Activated CD8-positive, alpha-beta T cell treated with anti-CD3 and anti-CD28 coated beads, Interleukin-2, amount 10 ng/mL, durations not matched to agents 7 days and 5 days (primary cell): ENCODE results near the gene TTLL9. TPM values are rescaled to one million over a fixed set of nuclear protein-coding genes. Genes with fewer than 3 reads are reported as not detected.
"Not testable (repeated sequence)": the region's sequence is repeated elsewhere in the genome, so short reads cannot be mapped to it uniquely, and the experiment has no call there.

Experiments used
- ATAC-seq: fragments of 150-1000 bp; cut with Tn5 transposase; one replicate; pipeline ENCODE4 v1.10.0; 2021; ENCODE audit warnings: moderate library complexity
- CTCF ChIA-PET: fragments of 350-600 bp; sonication (Branson Sonifier 250); formaldehyde crosslinking; loops from one replicate; lab custom pipeline; 2021; ENCODE audit warnings: antibody characterized with exemption; lab: Charles Lee
- POLR2A ChIA-PET: fragments of 350-600 bp; sonication (Branson Sonifier 250); formaldehyde crosslinking; loops from one replicate; lab custom pipeline; 2021; ENCODE audit warnings: antibody characterized with exemption; lab: Charles Lee
- DNase-seq: peaks from one replicate; pipeline ENCODE4 v3.0.0-alpha.2; 2020
- H3K27ac Mint-ChIP-seq: one replicate; pipeline ENCODE4 v1.8.0; 2021; ENCODE audit warnings: mild to moderate bottlenecking, mixed read lengths
- H3K27me3 Mint-ChIP-seq: one replicate; pipeline ENCODE4 v1.8.0; 2021; ENCODE audit warnings: low read depth, mixed read lengths
- H3K36me3 Mint-ChIP-seq: one replicate; pipeline ENCODE4 v1.8.0; 2021; ENCODE audit warnings: low read depth, mixed read lengths
- H3K4me1 Mint-ChIP-seq: one replicate; pipeline ENCODE4 v1.8.0; 2021; ENCODE audit warnings: low read depth, mixed read lengths
- H3K4me3 Mint-ChIP-seq: one replicate; pipeline ENCODE4 v1.8.0; 2021; ENCODE audit warnings: mild to moderate bottlenecking, mixed read lengths
- H3K9me3 Mint-ChIP-seq: one replicate; pipeline ENCODE4 v1.8.0; 2022; ENCODE audit warnings: mixed read lengths; ENCODE audit not compliant: insufficient read depth
- total RNA-seq, 2 experiments: library from RNA; stranded (reverse); gene quantifications; one replicate each; pipeline ENCODE4 v1.2.3, GENCODE V29; 2021

TTLL9 gene
- total RNA-seq, 2 experiments from 2014 or later, result not detected

GRCh38 chr20:31925631-31926030, 55.2 kb downstream of the TTLL9 start:
- Mint-ChIP-seq H3K36me3 (no peaks in the 10 kb centered on the region), H3K4me3 (no peak overlapping the region), H3K27ac (no peak overlapping the region), H3K9me3 (no peaks in the 10 kb centered on the region), H3K4me1 (peaks cover 4% of the 10 kb centered on the region), H3K27me3 (peaks cover 11% of the 10 kb centered on the region)
- DNase-seq (no peak), ATAC-seq (no peak)
- POLR2A ChIA-PET, result no interaction called here
- CTCF ChIA-PET, result no interaction called here

- ATAC-seq, result no peak
These were observed 56.1 kb downstream of the TTLL9 start for GRCh38 chr20:31926493-31926892.

DNA sequence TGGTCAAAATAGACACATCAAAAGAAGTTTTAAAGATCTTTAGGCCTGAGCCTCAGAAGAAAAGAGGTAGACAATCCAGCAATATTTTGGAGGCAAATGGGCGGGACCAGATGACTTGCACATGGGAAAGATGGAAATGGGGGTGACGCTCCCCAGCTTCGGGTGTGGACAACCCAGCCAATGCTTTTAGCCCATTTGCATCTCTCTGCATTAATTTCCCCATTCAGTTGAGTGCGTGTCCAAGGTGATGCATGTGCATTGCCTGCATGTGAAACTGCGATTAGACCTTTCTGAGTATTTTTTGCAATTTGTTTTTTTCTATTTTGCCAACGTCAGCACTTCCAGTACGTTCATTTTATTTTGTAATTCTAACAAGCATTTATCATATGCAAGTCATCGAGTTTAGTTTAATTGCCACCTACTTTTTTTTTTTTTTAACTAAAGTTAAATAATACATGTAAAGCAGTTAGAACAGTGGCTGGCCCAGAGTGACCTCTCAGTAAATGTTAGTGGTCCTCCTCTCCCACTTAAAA, 57.3 kb downstream of the TTLL9 start:
- Mint-ChIP-seq H3K27me3 (peaks cover 17% of the 10 kb centered on the region), H3K9me3 (no peaks in the 10 kb centered on the region), H3K4me1 (peaks cover 4% of the 10 kb centered on the region), H3K27ac (no peak overlapping the region), H3K36me3 (no peaks in the 10 kb centered on the region), H3K4me3 (no peak overlapping the region)
- DNase-seq (no peak), ATAC-seq (no peak)
- ChIA-PET CTCF (no interaction called here), POLR2A (no interaction called here)

More at GRCh38 chr20:31926493-31926892, 56.1 kb downstream of the TTLL9 start:
- POLR2A ChIA-PET, result no interaction called here
- Mint-ChIP-seq H3K27ac (no peak overlapping the region), H3K36me3 (no peaks in the 10 kb centered on the region), H3K9me3 (no peaks in the 10 kb centered on the region), H3K4me1 (peaks cover 4% of the 10 kb centered on the region), H3K4me3 (no peak overlapping the region), H3K27me3 (peaks cover 17% of the 10 kb centered on the region)
- no peak for DNase-seq
- CTCF ChIA-PET, result no interaction called here

GRCh38 chr20:31929631-31930030, 59.2 kb downstream of the TTLL9 start:
- H3K4me3 Mint-ChIP-seq, CTCF ChIA-PET, H3K4me1 Mint-ChIP-seq, DNase-seq, ATAC-seq, H3K27ac Mint-ChIP-seq, H3K9me3 Mint-ChIP-seq, POLR2A ChIA-PET, H3K36me3 Mint-ChIP-seq: not testable (repeated sequence)
- peaks cover 17% of the 10 kb centered on the region for H3K27me3 Mint-ChIP-seq

GRCh38 chr20:31930779-31931178, 60.3 kb downstream of the TTLL9 start:
- Mint-ChIP-seq H3K27me3 (peaks cover 17% of the 10 kb centered on the region), H3K36me3 (no peaks in the 10 kb centered on the region), H3K27ac (no peak overlapping the region), H3K4me1 (no peaks in the 10 kb centered on the region), H3K9me3 (no peaks in the 10 kb centered on the region), H3K4me3 (no peak overlapping the region)
- ATAC-seq, result no peak
- no peak for DNase-seq
- CTCF ChIA-PET, result no interaction called here
- POLR2A ChIA-PET, result no interaction called here

DNA sequence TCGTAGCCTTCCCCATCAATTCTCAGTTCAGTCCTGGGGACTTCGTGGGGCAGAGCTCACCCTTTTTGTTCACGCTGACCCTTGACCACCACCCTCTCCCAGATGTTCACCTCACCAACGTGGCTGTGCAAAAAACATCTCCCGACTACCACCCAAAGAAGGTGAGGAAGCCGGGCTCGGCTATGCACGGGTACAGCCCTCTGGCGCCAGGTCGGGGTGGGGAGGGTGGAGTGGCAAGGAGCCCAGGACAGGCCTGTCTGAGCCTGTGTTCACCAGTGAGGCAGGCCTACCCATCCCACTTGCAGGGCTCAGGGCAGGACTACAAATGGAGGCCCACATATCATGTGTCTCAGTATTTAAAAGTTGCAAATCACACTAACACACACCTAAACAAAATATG, 63.3 kb downstream of the TTLL9 start:
- ATAC-seq, result no peak

GRCh38 chr20:31934491-31934890, 64.1 kb downstream of the TTLL9 start:
- DNase-seq, result no peak
- CTCF ChIA-PET, result interaction anchor here (1.3 kb wide), 1 partner anchor 17 kb away, joined by 3 read pairs; the partner anchor contains the start of gene PDRG1

More for the DNA sequence above, 63.3 kb downstream of the TTLL9 start:
- ChIA-PET POLR2A (no interaction called here), CTCF (no interaction called here)
- Mint-ChIP-seq H3K4me3 (no peak overlapping the region), H3K27me3 (peaks cover 12% of the 10 kb centered on the region), H3K36me3 (no peaks in the 10 kb centered on the region), H3K27ac (no peak overlapping the region), H3K9me3 (no peaks in the 10 kb centered on the region), H3K4me1 (no peaks in the 10 kb centered on the region)
- DNase-seq, result no peak

DNA sequence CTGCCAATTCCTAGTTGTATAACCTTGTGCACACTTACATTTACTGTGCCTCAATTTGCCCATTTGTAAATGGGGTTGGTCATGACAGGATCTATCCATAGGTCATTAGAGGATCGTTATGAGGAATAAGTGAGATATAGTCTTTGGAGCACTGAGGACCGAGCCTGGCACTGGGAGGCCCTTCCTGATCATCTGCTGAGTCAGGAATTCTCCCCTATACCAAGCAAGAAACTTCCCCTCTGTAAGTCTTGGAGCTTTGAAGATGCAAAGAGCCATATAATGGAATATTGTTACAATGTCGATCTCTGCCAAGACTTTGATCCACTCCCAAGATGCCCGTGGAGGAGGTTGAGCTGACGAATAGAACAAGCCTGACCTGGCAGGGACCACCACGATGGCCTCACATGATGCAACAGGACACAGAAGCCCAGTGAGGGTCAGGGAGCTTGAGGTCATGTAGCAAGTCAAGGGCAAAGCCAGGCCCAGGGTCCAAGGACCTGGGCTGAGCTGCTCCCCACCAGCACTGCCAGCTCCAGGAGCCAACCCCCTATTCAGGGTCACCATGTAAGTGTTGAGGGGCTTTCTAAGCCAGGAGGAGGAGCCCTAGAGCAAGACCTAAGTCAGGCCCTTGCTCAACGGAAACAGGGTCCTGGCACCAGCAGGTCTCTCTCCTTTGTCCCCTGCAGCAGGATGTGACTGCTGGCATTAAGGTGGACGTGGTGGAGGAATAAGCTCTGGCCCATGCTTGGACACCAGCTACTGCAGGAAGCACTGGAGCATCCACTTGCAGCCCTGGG, 64.7 kb downstream of the TTLL9 start:
- no peak overlapping the region for H3K27ac Mint-ChIP-seq

More at GRCh38 chr20:31934491-31934890, 64.1 kb downstream of the TTLL9 start:
- no peaks in the 10 kb centered on the region for H3K4me1 Mint-ChIP-seq
- POLR2A ChIA-PET, result no interaction called here
- peaks cover 8% of the 10 kb centered on the region for H3K27me3 Mint-ChIP-seq
- no peaks in the 10 kb centered on the region for H3K36me3 Mint-ChIP-seq
- H3K27ac Mint-ChIP-seq, result no peak overlapping the region
- no peak for ATAC-seq
- H3K9me3 Mint-ChIP-seq, result no peaks in the 10 kb centered on the region
- no peak overlapping the region for H3K4me3 Mint-ChIP-seq

GRCh38 chr20:31936420-31936819, 66.0 kb downstream of the TTLL9 start:
- no peak for DNase-seq
- Mint-ChIP-seq H3K9me3 (no peaks in the 10 kb centered on the region), H3K4me3 (no peak overlapping the region), H3K27ac (no peak overlapping the region), H3K36me3 (no peaks in the 10 kb centered on the region), H3K27me3 (peaks cover under 1% of the 10 kb centered on the region), H3K4me1 (no peaks in the 10 kb centered on the region)
- no peak for ATAC-seq
- ChIA-PET CTCF (interaction anchor here (1.3 kb wide), 1 partner anchor 15 kb away, joined by 3 read pairs; the partner anchor contains the start of gene PDRG1), POLR2A (no interaction called here)

More for the DNA sequence above, 64.7 kb downstream of the TTLL9 start:
- DNase-seq, result no peak
- Mint-ChIP-seq H3K36me3 (no peaks in the 10 kb centered on the region), H3K27me3 (peaks cover 6% of the 10 kb centered on the region), H3K4me3 (no peak overlapping the region), H3K9me3 (no peaks in the 10 kb centered on the region), H3K4me1 (no peaks in the 10 kb centered on the region)
- ChIA-PET CTCF (interaction anchor here (1.3 kb wide), 2 partner anchors 16 to 17 kb away, joined by 3 read pairs; partner anchors contain the start of gene PDRG1), POLR2A (no interaction called here)
- ATAC-seq, result no peak

DNA sequence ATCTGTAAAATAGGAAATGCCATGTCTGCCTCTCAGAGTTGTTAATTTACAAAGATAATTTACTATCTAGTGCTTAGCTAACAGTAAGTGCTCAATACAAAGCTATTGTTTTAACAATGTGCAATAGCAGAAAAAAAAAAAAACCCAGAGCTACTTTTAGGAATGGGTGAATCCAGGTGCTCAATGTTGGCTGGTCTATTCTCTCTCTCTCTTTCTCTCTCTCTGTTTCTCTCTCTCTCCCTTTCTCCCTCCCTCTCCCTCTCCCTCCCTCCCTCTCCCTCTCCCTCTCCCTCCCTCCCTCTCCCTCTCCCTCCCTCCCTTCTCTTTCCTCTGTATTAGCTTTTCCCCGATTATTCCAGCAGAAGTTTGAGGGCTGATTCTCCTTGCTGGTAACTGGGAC, 67.4 kb downstream of the TTLL9 start:
- H3K27ac Mint-ChIP-seq, result no peak overlapping the region
- H3K36me3 Mint-ChIP-seq, result no peaks in the 10 kb centered on the region
- H3K4me3 Mint-ChIP-seq, result no peak overlapping the region
- POLR2A ChIA-PET, result interaction anchor here (0.6 kb wide), 1 partner anchor 14 kb away, joined by 3 read pairs; the partner anchor contains the start of gene PDRG1
- CTCF ChIA-PET, result interaction anchor here (1.2 kb wide), 1 partner anchor 14 kb away, joined by 3 read pairs; the partner anchor contains the start of gene PDRG1
- DNase-seq (no peak), ATAC-seq (no peak)
- H3K4me1 Mint-ChIP-seq, result no peaks in the 10 kb centered on the region
- no peaks in the 10 kb centered on the region for H3K27me3 Mint-ChIP-seq
- no peaks in the 10 kb centered on the region for H3K9me3 Mint-ChIP-seq

- Mint-ChIP-seq H3K27me3 (no peaks in the 10 kb centered on the region), H3K36me3 (peaks cover 2% of the 10 kb centered on the region), H3K4me1 (no peaks in the 10 kb centered on the region), H3K9me3 (no peaks in the 10 kb centered on the region), H3K4me3 (no peak overlapping the region), H3K27ac (no peak overlapping the region)
- no peak for ATAC-seq
- DNase-seq, result no peak
- CTCF ChIA-PET, result no interaction called here
- POLR2A ChIA-PET, result no interaction called here
These were observed 69.2 kb downstream of the TTLL9 start for GRCh38 chr20:31939661-31940060.

DNA sequence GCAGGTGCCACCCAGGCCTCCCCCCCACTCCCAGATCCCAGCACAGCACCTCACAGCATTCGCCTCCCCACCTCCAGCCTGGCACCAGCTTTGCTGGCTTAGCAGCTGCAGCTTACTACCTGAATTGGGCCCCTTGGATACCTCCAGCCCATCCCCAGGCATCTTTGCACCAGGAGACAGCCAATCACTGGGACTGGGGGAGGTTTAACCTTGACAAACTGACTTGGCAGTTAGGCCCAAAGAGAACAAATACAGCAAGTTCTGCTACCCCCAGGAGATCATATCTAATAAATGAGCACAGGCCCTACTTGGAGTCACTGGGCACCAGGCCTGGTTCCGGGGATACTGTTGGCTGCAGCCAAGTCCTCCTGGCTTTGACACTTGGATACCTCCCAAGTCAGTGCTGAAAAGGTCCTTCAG, 72.6 kb downstream of the TTLL9 start:
- DNase-seq (no peak), ATAC-seq (no peak)
- no peaks in the 10 kb centered on the region for H3K27me3 Mint-ChIP-seq
- no peak overlapping the region for H3K4me3 Mint-ChIP-seq
- CTCF ChIA-PET, result interaction anchor here (0.5 to 3.0 kb wide), 3 partner anchors 9 to 96 kb away, joined by 4 to 15 read pairs (median 4); partner anchors contain the start of gene PDRG1
- peaks cover 26% of the 10 kb centered on the region for H3K36me3 Mint-ChIP-seq
- POLR2A ChIA-PET, result no interaction called here
- no peaks in the 10 kb centered on the region for H3K9me3 Mint-ChIP-seq
- no peak overlapping the region for H3K27ac Mint-ChIP-seq
- H3K4me1 Mint-ChIP-seq, result no peaks in the 10 kb centered on the region
